ENCODE data around the gene TNFAIP8. TPM values are rescaled to one million over a fixed set of nuclear protein-coding genes. Genes with fewer than 3 reads are reported as not detected.

The TNFAIP8 gene
- total and polyA plus RNA-seq, 9 donors, result 1.4 to 14.6 (median 5.0) TPM

- WGBS, 3 donors, result 86 to 96% (median 87%) methylated on average over 2 of the region's 2 CpGs
- Histone ChIP-seq H3K4me3 (no peak overlapping the region), H3K27me3 (no peaks in the 10 kb centered on the region), H3K27ac (no peak overlapping the region), H3K36me3 (no peaks in the 10 kb centered on the region), H3K4me1 (ENCODE audit: insufficient read depth) (no peaks in the 10 kb centered on the region), H3K9me3 (no peaks in the 10 kb centered on the region)
- intact Hi-C loops (cut with DNase I), result no loop called here
- no peak for DNase-seq
- TF ChIP-seq EP300 (IDR thresholded peaks at IDR 0.05) (no peak), POLR2A (IDR thresholded peaks at IDR 0.05) (no peak)
- TF ChIP-seq, protein P1, sequence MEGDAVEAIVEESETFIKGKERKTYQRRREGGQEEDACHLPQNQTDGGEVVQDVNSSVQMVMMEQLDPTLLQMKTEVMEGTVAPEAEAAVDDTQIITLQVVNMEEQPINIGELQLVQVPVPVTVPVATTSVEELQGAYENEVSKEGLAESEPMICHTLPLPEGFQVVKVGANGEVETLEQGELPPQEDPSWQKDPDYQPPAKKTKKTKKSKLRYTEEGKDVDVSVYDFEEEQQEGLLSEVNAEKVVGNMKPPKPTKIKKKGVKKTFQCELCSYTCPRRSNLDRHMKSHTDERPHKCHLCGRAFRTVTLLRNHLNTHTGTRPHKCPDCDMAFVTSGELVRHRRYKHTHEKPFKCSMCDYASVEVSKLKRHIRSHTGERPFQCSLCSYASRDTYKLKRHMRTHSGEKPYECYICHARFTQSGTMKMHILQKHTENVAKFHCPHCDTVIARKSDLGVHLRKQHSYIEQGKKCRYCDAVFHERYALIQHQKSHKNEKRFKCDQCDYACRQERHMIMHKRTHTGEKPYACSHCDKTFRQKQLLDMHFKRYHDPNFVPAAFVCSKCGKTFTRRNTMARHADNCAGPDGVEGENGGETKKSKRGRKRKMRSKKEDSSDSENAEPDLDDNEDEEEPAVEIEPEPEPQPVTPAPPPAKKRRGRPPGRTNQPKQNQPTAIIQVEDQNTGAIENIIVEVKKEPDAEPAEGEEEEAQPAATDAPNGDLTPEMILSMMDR (IDR thresholded peaks at IDR 0.05), result no peak
Observed at GRCh38 chr5:119363936-119364335, 8.1 kb downstream of the TNFAIP8 start.

- intact Hi-C loops (cut with DNase I), result no loop called here
- no peaks in the 10 kb centered on the region for H3K36me3 ChIP-seq
- H3K27me3 ChIP-seq, result no peaks in the 10 kb centered on the region
- no peaks in the 10 kb centered on the region for H3K9me3 ChIP-seq
- no peak overlapping the region for H3K4me3 ChIP-seq
- TF ChIP-seq POLR2A (IDR thresholded peaks at IDR 0.05) (no peak), EP300 (IDR thresholded peaks at IDR 0.05) (no peak)
- TF ChIP-seq, protein P1 (IDR thresholded peaks at IDR 0.05), result no peak
- 43 to 56% (median 55%) methylated on average over 3 of the region's 3 CpGs for WGBS, 3 donors
- no peak overlapping the region for H3K27ac ChIP-seq
- no peaks in the 10 kb centered on the region for H3K4me1 ChIP-seq (ENCODE audit: insufficient read depth)
- DNase-seq, result no peak
Observed at GRCh38 chr5:119365847-119366539, 10.2 kb downstream of the TNFAIP8 start.

DNA sequence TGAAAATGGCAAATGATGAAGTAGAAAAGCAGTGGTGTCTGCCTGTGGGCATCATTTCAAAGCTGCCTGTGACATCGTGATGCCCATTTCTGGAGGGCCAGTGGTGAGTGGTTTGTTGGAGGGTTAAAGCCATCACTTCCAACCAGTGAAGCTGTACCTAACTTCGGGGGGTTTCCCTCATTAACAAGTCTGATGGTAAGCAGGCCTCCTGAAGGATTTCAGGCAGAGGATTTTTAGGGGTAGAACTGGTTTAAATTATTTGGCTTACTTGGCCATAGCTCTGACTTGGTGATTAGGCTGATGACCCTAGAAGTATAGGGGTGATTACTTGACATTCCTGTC is 10.7 kb downstream of the TNFAIP8 start:
- Histone ChIP-seq H3K27me3 (no peaks in the 10 kb centered on the region), H3K27ac (no peak overlapping the region), H3K9me3 (no peaks in the 10 kb centered on the region), H3K4me1 (ENCODE audit: insufficient read depth) (no peaks in the 10 kb centered on the region), H3K4me3 (no peak overlapping the region), H3K36me3 (no peaks in the 10 kb centered on the region)
- intact Hi-C loops (cut with DNase I), result no loop called here
- TF ChIP-seq EP300 (IDR thresholded peaks at IDR 0.05), result no peak
- TF ChIP-seq, protein P1 (IDR thresholded peaks at IDR 0.05), result no peak
- no peak for TF ChIP-seq POLR2A (IDR thresholded peaks at IDR 0.05)
- DNase-seq, result no peak
- WGBS, 3 donors, result 59 to 84% (median 74%) methylated on average over 2 of the region's 2 CpGs

- Histone ChIP-seq H3K4me1 (ENCODE audit: insufficient read depth) (no peaks in the 10 kb centered on the region), H3K4me3 (no peak overlapping the region), H3K27me3 (no peaks in the 10 kb centered on the region), H3K27ac (no peak overlapping the region), H3K36me3 (no peaks in the 10 kb centered on the region), H3K9me3 (no peaks in the 10 kb centered on the region)
- TF ChIP-seq, protein P1 (IDR thresholded peaks at IDR 0.05), result no peak
- TF ChIP-seq EP300 (IDR thresholded peaks at IDR 0.05) (no peak), POLR2A (IDR thresholded peaks at IDR 0.05) (no peak)
- intact Hi-C loops (cut with DNase I), result no loop called here
- 65 to 74% (median 73%) methylated on average over 1 of the region's 1 CpG for WGBS, 3 donors
- no peak for DNase-seq
Observed at GRCh38 chr5:119367502-119368237, 11.9 kb downstream of the TNFAIP8 start.

Measured in ovary (tissue), 9 donors.